Transverse colon (tissue), 4 donors: ENCODE measurements around the gene STAB2. TPM values are rescaled to one million over a fixed set of nuclear protein-coding genes. Genes with fewer than 3 reads are reported as not detected.

ENCODE experiments used
- DNase-seq: peaks from one replicate; pipeline ENCODE4 v3.0.0-alpha.2; 2019
- H3K27ac ChIP-seq, 4 donors: fragments of 200-600 bp; sonication (generic); 2 replicates each; pipeline ENCODE4 v1.5.1; 2016 to 2018; ENCODE audit warnings: inconsistent platforms in 4 of 4
- H3K27me3 ChIP-seq: fragments of 200-600 bp; sonication (generic); 2 replicates; pipeline ENCODE4 v1.5.1; 2017; ENCODE audit warnings: inconsistent platforms
- H3K36me3 ChIP-seq, 4 donors: fragments of 200-600 bp; sonication (generic); 2 replicates each; pipeline ENCODE4 v1.5.1; 2017 to 2019; ENCODE audit warnings: inconsistent platforms in 4 of 4
- H3K4me1 ChIP-seq, 4 donors: fragments of 200-600 bp; sonication (generic); 2 replicates each; pipeline ENCODE4 v1.5.1; 2017 to 2020; ENCODE audit warnings: inconsistent platforms in 4 of 4
- H3K4me3 ChIP-seq, 4 donors: fragments of 200-600 bp; sonication (generic); 1 replicate in 1 of 4; 2 replicates in 3 of 4; pipeline versions ENCODE4 v1.5.1 to v1.6.1; 2017 to 2019; ENCODE audit warnings: inconsistent platforms in 4 of 4
- H3K9me3 ChIP-seq, 2 donors: fragments of 200-600 bp; sonication (generic); 2 replicates each; pipeline ENCODE4 v1.5.1; 2017 to 2019; ENCODE audit warnings: inconsistent platforms in 2 of 2
- EP300 ChIP-seq: sonication (generic); formaldehyde crosslinking; IDR thresholded peaks from one replicate; pipeline ENCODE4 v1.6.1; 2017; ENCODE audit warnings: antibody characterized with exemption, low read depth
- POLR2A ChIP-seq: fragments of 450-650 bp; IDR thresholded peaks from one replicate; pipeline ENCODE4 v1.6.1; 2016; ENCODE audit warnings: antibody characterized with exemption, mild to moderate bottlenecking, moderate library complexity
- POLR2AphosphoS5 ChIP-seq, 3 donors: sonication (generic); formaldehyde crosslinking; IDR thresholded peaks; one replicate each; pipeline ENCODE4 v1.6.1; 2016; ENCODE audit warnings: antibody characterized with exemption in 3 of 3
- WGBS, 2 donors: methylation state at CpG; one replicate each; pipeline ENCODE4 v1.1.5; 2018; ENCODE audit warnings: low coverage in 1 of 2; 5-methylcytosine and 5-hydroxymethylcytosine counted together
- in situ Hi-C, 4 donors: fragments of 200-750 bp; cut with MboI; loops; one replicate each; pipeline versions ENCODE4 v1.15.0 to v1.15.1; 2017; ENCODE audit warnings: low sequenced_read_pairs in 3 of 4, low pct_ligation_motif_present in 1 of 4, low pct_unique_long_range_greater_than_20kb in 1 of 4
- intact Hi-C: fragments of 100-400 bp; cut with DNase I; formaldehyde crosslinking; loops from one replicate; pipeline ENCODE4 v1.15.1; 2023; ENCODE audit warnings: low total_unique reads
- total RNA-seq, 4 donors: library from RNA; depleted of rRNA; stranded (reverse); fragments of >200 nt; gene quantifications; one replicate each; pipeline ENCODE4 v1.1.0, GENCODE V29; 2016
- TF ChIP-seq, protein P1 (sequence below), 5 experiments: fragments of 200-600 bp in 3 of 5; fragments of 450-650 bp in 2 of 5; sonication (generic) in 3 of 5; IDR thresholded peaks; 1 replicate in 2 of 5; 2 replicates in 3 of 5; pipeline ENCODE4 v1.5.1; 2016 to 2017; ENCODE audit warnings: antibody characterized with exemption in 5 of 5, inconsistent platforms in 3 of 5, mild to moderate bottlenecking in 2 of 5, moderate library complexity in 1 of 5

Gene STAB2
- total RNA-seq, 4 donors from 2014 or later, result 0.48 to 1.9 (median 1.1) TPM; not detected in 1

DNA sequence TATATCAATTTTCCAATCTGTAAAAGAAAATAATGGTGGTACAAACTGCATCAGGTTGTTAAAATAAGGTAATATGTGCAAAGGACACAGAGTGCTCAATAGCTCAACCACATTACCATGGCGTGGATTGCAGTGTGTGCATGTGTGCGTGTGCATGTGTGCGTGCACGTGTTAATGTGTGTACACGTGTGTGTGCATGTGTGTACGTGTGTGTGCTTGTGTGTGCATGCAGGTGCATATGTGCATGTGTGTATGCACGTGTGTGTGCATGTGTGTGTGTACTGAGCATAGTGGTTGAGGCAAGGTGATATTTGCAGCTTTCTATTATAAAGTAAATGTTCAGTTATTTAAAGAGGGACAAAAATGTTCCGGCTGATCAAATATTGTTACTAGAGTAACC is 138.3 kb downstream of the STAB2 start:
- no peak overlapping the region for H3K4me3 ChIP-seq
- in situ Hi-C loops, result no loop called here
- no peaks in the 10 kb centered on the region for H3K36me3 ChIP-seq
- H3K27me3 ChIP-seq, result no peaks in the 10 kb centered on the region
- no peak overlapping the region for H3K27ac ChIP-seq
- WGBS, 2 donors, result 83 to 90% methylated on average over 8 of the region's 8 CpGs
- intact Hi-C loops, result no loop called here
- DNase-seq, result no peak
- no peaks in the 10 kb centered on the region for H3K9me3 ChIP-seq
- TF ChIP-seq POLR2A (no peak), EP300 (no peak), POLR2AphosphoS5 (IDR thresholded peaks at IDR 0.05) (no peak)
- TF ChIP-seq, protein P1, sequence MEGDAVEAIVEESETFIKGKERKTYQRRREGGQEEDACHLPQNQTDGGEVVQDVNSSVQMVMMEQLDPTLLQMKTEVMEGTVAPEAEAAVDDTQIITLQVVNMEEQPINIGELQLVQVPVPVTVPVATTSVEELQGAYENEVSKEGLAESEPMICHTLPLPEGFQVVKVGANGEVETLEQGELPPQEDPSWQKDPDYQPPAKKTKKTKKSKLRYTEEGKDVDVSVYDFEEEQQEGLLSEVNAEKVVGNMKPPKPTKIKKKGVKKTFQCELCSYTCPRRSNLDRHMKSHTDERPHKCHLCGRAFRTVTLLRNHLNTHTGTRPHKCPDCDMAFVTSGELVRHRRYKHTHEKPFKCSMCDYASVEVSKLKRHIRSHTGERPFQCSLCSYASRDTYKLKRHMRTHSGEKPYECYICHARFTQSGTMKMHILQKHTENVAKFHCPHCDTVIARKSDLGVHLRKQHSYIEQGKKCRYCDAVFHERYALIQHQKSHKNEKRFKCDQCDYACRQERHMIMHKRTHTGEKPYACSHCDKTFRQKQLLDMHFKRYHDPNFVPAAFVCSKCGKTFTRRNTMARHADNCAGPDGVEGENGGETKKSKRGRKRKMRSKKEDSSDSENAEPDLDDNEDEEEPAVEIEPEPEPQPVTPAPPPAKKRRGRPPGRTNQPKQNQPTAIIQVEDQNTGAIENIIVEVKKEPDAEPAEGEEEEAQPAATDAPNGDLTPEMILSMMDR (IDR thresholded peaks at IDR 0.05), result no peak
- no peaks in the 10 kb centered on the region for H3K4me1 ChIP-seq

DNA sequence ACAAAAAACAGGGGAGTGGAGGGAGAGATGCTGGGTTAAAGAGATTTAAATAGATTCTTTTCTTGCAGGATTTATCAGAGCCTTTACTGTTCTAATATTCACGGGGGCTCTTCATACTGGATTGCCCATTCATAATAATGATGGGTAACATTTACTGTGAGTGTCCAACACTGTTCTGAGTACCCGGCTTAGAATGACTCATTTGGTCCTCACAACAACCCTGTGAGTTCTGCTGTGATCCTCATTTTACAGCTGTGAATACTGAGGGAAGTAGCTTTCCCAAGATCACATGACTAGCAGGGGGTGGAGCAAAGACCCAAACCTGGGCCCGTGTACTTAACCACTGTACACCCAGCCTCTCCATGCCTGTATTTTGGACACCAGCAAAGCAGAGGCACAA is 140.6 kb downstream of the STAB2 start:
- Histone ChIP-seq H3K9me3 (no peaks in the 10 kb centered on the region), H3K36me3 (no peaks in the 10 kb centered on the region), H3K4me3 (no peak overlapping the region), H3K27me3 (no peaks in the 10 kb centered on the region), H3K4me1 (no peaks in the 10 kb centered on the region), H3K27ac (no peak overlapping the region)
- 67 to 84% methylated on average over 2 to 3 of the region's 3 CpGs for WGBS, 2 donors
- in situ Hi-C loops (no loop called here), intact Hi-C loops (no loop called here)
- no peak for TF ChIP-seq EP300
- no peak for TF ChIP-seq POLR2A
- TF ChIP-seq, protein P1 (IDR thresholded peaks at IDR 0.05), result no peak
- DNase-seq, result no peak

DNA sequence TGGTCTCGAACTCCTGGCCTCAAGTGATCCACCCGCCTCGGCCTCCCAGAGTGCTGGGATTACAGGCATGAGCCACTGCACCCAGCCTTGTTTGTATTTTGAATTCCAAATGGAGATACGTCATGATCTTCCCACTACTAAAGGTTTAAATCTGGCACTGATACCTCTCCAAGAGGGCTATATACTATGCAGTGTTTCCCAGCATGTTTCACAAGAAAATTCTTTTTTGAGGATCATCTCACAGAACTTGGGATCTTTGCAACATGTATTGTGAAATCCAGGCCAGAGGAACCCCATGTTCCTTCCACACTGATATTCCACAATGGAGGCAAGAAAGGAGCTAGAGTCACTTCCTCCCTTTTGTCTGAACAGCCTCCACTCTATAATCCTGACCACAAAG is 141.2 kb downstream of the STAB2 start:
- DNase-seq, result no peak
- intact Hi-C loops, result no loop called here
- no peaks in the 10 kb centered on the region for H3K36me3 ChIP-seq
- H3K4me3 ChIP-seq, result no peak overlapping the region
- no peaks in the 10 kb centered on the region for H3K9me3 ChIP-seq
- 72 to 80% methylated on average over 1 to 4 of the region's 4 CpGs for WGBS, 2 donors
- no peaks in the 10 kb centered on the region for H3K4me1 ChIP-seq
- no peak for TF ChIP-seq EP300
- TF ChIP-seq, protein P1 (IDR thresholded peaks at IDR 0.05), result no peak
- TF ChIP-seq POLR2A, result no peak
- peak in 1 of 3 donors; percentile 12 for TF ChIP-seq POLR2AphosphoS5 (IDR thresholded peaks at IDR 0.05)
- H3K27me3 ChIP-seq, result no peaks in the 10 kb centered on the region
- H3K27ac ChIP-seq, result no peak overlapping the region
- in situ Hi-C loops, result no loop called here

DNA sequence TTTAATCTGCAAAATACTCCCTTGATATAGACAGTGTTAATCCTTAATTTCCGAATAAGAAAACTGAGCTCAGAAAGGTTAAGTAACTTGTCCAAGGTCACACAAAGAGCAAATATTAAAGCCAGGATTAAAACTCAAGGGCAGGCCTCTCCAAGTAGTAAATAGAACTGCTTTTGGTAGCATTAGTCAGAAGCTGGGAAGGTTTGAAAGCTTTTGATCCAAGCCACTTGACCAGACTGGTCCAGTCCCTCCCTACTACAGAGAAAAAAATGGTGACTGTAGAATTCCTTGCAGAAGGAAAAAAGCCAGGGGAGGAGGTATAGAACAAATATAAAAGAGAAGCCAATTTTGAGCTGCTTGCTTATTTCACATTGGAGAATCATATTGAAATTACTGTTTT is 142.4 kb downstream of the STAB2 start:
- Histone ChIP-seq H3K27ac (no peak overlapping the region), H3K27me3 (no peaks in the 10 kb centered on the region), H3K4me3 (no peak overlapping the region), H3K36me3 (no peaks in the 10 kb centered on the region), H3K9me3 (no peaks in the 10 kb centered on the region), H3K4me1 (no peaks in the 10 kb centered on the region)
- TF ChIP-seq EP300 (no peak), POLR2AphosphoS5 (IDR thresholded peaks at IDR 0.05) (no peak), POLR2A (no peak)
- TF ChIP-seq, protein P1 (IDR thresholded peaks at IDR 0.05), result no peak
- intact Hi-C loops (no loop called here), in situ Hi-C loops (no loop called here)
- WGBS, 2 donors, result 64 to 71% methylated on average over 1 of the region's 1 CpG
- no peak for DNase-seq
